PC-3 (cell line): ENCODE measurements around the gene ARHGAP23.
"Not testable (repeated sequence)": the region's sequence is repeated elsewhere in the genome, so short reads cannot be mapped to it uniquely, and the experiment has no call there.

ENCODE experiments used
- EZH2 ChIP-seq: fragments of 300-600 bp; sonication (generic); IDR thresholded peaks from one replicate; pipeline ENCODE4 v1.6.1; 2017; ENCODE audit warnings: antibody characterized with exemption, mild to moderate bottlenecking, low read length; ENCODE audit not compliant: unreplicated experiment
- TF ChIP-seq, protein P1 (sequence below): fragments of 300-600 bp; sonication (generic); conservative IDR thresholded peaks from 2 replicates; pipeline ENCODE4 v1.5.1; 2017; ENCODE audit warnings: antibody characterized with exemption, low read depth, mild to moderate bottlenecking, low read length

DNA sequence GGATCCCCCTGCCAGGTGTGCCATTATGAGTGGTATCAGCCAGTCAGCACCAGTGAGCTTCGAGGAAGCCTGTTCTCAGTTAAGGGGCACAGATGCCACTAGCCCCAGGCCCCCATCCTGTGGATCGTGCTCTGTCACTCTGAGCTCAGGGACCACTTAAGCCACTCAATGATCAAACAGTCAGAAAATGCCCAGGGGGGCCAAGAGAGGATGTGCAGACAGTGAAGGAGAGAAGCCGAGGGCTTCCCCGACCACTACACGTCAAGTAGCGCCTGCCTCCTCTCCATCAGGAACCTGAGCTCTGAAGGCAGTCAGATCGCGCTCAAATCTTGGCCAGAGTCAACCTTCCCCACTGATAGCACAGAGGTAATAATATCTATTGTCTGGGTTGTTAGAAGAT lies 98.3 kb downstream of the ARHGAP23 start:
- TF ChIP-seq, protein P1, sequence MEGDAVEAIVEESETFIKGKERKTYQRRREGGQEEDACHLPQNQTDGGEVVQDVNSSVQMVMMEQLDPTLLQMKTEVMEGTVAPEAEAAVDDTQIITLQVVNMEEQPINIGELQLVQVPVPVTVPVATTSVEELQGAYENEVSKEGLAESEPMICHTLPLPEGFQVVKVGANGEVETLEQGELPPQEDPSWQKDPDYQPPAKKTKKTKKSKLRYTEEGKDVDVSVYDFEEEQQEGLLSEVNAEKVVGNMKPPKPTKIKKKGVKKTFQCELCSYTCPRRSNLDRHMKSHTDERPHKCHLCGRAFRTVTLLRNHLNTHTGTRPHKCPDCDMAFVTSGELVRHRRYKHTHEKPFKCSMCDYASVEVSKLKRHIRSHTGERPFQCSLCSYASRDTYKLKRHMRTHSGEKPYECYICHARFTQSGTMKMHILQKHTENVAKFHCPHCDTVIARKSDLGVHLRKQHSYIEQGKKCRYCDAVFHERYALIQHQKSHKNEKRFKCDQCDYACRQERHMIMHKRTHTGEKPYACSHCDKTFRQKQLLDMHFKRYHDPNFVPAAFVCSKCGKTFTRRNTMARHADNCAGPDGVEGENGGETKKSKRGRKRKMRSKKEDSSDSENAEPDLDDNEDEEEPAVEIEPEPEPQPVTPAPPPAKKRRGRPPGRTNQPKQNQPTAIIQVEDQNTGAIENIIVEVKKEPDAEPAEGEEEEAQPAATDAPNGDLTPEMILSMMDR = not testable (repeated sequence)
- not testable (repeated sequence) for TF ChIP-seq EZH2
